Mesenchymal stem cell (in vitro differentiated cells and primary cell): Measurements from ENCODE around the gene C17orf107.

ENCODE experiments used
- DNase-seq: peaks from one replicate; pipeline ENCODE4 v3.0.0-alpha.2; 2013
- H2AFZ ChIP-seq: one replicate; pipeline ENCODE4 v1.6.1; 2013; ENCODE audit warnings: low read depth, mild to moderate bottlenecking, control low read depth, inconsistent platforms, low read length, moderate library complexity
- H2AK5ac ChIP-seq: 2 replicates; pipeline ENCODE4 v1.6.1; 2013; ENCODE audit warnings: low read length, moderate library complexity, mild to moderate bottlenecking, inconsistent platforms; ENCODE audit not compliant: severe bottlenecking
- H2BK120ac ChIP-seq: one replicate; pipeline ENCODE4 v1.6.1; 2013; ENCODE audit warnings: low read depth, mild to moderate bottlenecking, inconsistent platforms, low read length, moderate library complexity
- H2BK12ac ChIP-seq, 2 experiments: one replicate each; pipeline ENCODE4 v1.6.1; 2013; ENCODE audit warnings: inconsistent platforms in 2 of 2, low read length in 2 of 2, mild to moderate bottlenecking in 2 of 2, moderate library complexity in 2 of 2, control low read depth in 1 of 2
- H2BK15ac ChIP-seq: one replicate; pipeline ENCODE4 v1.6.1; 2013; ENCODE audit warnings: mild to moderate bottlenecking, low read depth, inconsistent platforms; ENCODE audit not compliant: poor library complexity, severe bottlenecking
- H2BK5ac ChIP-seq: 2 replicates; pipeline ENCODE4 v1.6.1; 2013; ENCODE audit warnings: low read depth, mild to moderate bottlenecking, low read length, control low read depth, inconsistent platforms; ENCODE audit not compliant: poor library complexity, severe bottlenecking
- H3K14ac ChIP-seq, 2 experiments: one replicate each; pipeline ENCODE4 v1.6.1; 2013; ENCODE audit warnings: inconsistent platforms in 2 of 2, low read length in 2 of 2, control low read depth in 1 of 2, mild to moderate bottlenecking in 1 of 2, moderate library complexity in 1 of 2
- H3K18ac ChIP-seq, 2 experiments: one replicate each; pipeline ENCODE4 v1.6.1; 2013; ENCODE audit warnings: inconsistent platforms in 2 of 2, low read length in 2 of 2, control low read depth in 1 of 2, low read depth in 1 of 2, mild to moderate bottlenecking in 1 of 2
- H3K23ac ChIP-seq, 2 experiments: one replicate each; pipeline ENCODE4 v1.6.1; 2013; ENCODE audit warnings: inconsistent platforms in 2 of 2, low read length in 2 of 2, mild to moderate bottlenecking in 2 of 2, moderate library complexity in 2 of 2, control low read depth in 1 of 2
- H3K27ac ChIP-seq: 2 replicates; pipeline ENCODE4 v1.5.1; 2013; ENCODE audit warnings: mild to moderate bottlenecking, moderate library complexity, low read length, control low read depth, inconsistent platforms; ENCODE audit not compliant: poor library complexity, severe bottlenecking
- H3K27me3 ChIP-seq, 2 experiments: 2 replicates each; pipeline versions ENCODE4 v1.6.1 to v1.7.0; 2013; ENCODE audit warnings: low read length in 2 of 2, mild to moderate bottlenecking in 2 of 2, moderate library complexity in 2 of 2, control low read depth in 1 of 2, inconsistent platforms in 1 of 2; ENCODE audit not compliant: control insufficient read depth in 1 of 2, insufficient read depth in 1 of 2
- H3K36me3 ChIP-seq, 2 experiments: 2 replicates each; pipeline versions ENCODE4 v1.6.1 to v1.7.0; 2013; ENCODE audit warnings: low read length in 2 of 2, control low read depth in 1 of 2, inconsistent platforms in 1 of 2, low read depth in 1 of 2, mild to moderate bottlenecking in 1 of 2; ENCODE audit not compliant: insufficient read depth in 2 of 2, control insufficient read depth in 1 of 2
- H3K4ac ChIP-seq, 2 experiments: one replicate each; pipeline ENCODE4 v1.6.1; 2013; ENCODE audit warnings: inconsistent platforms in 2 of 2, low read length in 2 of 2, mild to moderate bottlenecking in 2 of 2, moderate library complexity in 2 of 2, control low read depth in 1 of 2, low read depth in 1 of 2
- H3K4me1 ChIP-seq: 2 replicates; pipeline ENCODE4 v1.6.1; 2013; ENCODE audit warnings: low read depth, low read length, control low read depth; ENCODE audit not compliant: control insufficient read depth, insufficient read depth
- H3K4me2 ChIP-seq: 2 replicates; pipeline ENCODE4 v1.6.1; 2013; ENCODE audit warnings: low read length, mild to moderate bottlenecking, inconsistent platforms; ENCODE audit not compliant: poor library complexity, severe bottlenecking
- H3K4me3 ChIP-seq, 2 experiments: 2 replicates each; pipeline versions ENCODE4 v1.5.1 to v1.7.0; 2013; ENCODE audit warnings: low read length in 2 of 2, mild to moderate bottlenecking in 2 of 2, control low read depth in 1 of 2, low read depth in 1 of 2; ENCODE audit not compliant: insufficient read depth in 1 of 2
- H3K79me1 ChIP-seq: replicated peaks from 2 replicates; pipeline ENCODE4 v1.6.1; 2013; ENCODE audit warnings: mild to moderate bottlenecking, control low read depth, low read length, inconsistent platforms; ENCODE audit not compliant: poor library complexity, severe bottlenecking
- H3K9ac ChIP-seq: 2 replicates; pipeline ENCODE4 v1.7.0; 2013; ENCODE audit warnings: mild to moderate bottlenecking, low read length, moderate library complexity
- H3K9me3 ChIP-seq: 2 replicates; pipeline ENCODE4 v1.7.0; 2013; ENCODE audit warnings: mild to moderate bottlenecking, low read length; ENCODE audit not compliant: control insufficient read depth
- H4K8ac ChIP-seq: one replicate; pipeline ENCODE4 v1.6.1; 2013; ENCODE audit warnings: inconsistent platforms, mild to moderate bottlenecking, low read length, moderate library complexity
- H4K91ac ChIP-seq: one replicate; pipeline ENCODE4 v1.6.1; 2013; ENCODE audit warnings: mild to moderate bottlenecking, low read length, inconsistent platforms
- WGBS: methylation state at CpG from one replicate; pipeline ENCODE4 v1.1.7; 2013; ENCODE audit warnings: mixed read lengths; 5-methylcytosine and 5-hydroxymethylcytosine counted together

The C17orf107 gene

GRCh38 chr17:4938069-4938491 is 38.7 kb downstream of the C17orf107 start:
- H2AK5ac ChIP-seq, result peak overlapping the region; percentile 47
- H3K27ac ChIP-seq, result no peak overlapping the region
- no peak overlapping the region for H3K4me3 ChIP-seq
- H4K91ac ChIP-seq, result peak overlapping the region; percentile 53
- H2BK12ac ChIP-seq, result no peak overlapping the region
- no peak overlapping the region for H3K18ac ChIP-seq
- H4K8ac ChIP-seq, result peak overlapping the region; percentile 69
- H3K14ac ChIP-seq, result no peak overlapping the region
- H3K4ac ChIP-seq, result no peak overlapping the region
- no peak overlapping the region for H2BK15ac ChIP-seq
- 94% methylated on average over 7 of the region's 11 CpGs for WGBS
- no peak overlapping the region for H2AFZ ChIP-seq
- H3K4me1 ChIP-seq, result peaks cover 35% of the 10 kb centered on the region
- H3K79me1 ChIP-seq, result peaks cover 28% of the 10 kb centered on the region
- H3K9ac ChIP-seq, result peak overlapping the region; percentile 97
- peak overlapping the region; percentile 14 for H3K4me2 ChIP-seq
- H3K27me3 ChIP-seq, result no peaks in the 10 kb centered on the region
- no peak for DNase-seq
- peaks cover 47 to 50% of the 10 kb centered on the region in 2 experiments for H3K36me3 ChIP-seq
- no peak overlapping the region for H2BK5ac ChIP-seq
- no peaks in the 10 kb centered on the region for H3K9me3 ChIP-seq
- H3K23ac ChIP-seq, result no peak overlapping the region
- H2BK120ac ChIP-seq, result no peak overlapping the region

DNA sequence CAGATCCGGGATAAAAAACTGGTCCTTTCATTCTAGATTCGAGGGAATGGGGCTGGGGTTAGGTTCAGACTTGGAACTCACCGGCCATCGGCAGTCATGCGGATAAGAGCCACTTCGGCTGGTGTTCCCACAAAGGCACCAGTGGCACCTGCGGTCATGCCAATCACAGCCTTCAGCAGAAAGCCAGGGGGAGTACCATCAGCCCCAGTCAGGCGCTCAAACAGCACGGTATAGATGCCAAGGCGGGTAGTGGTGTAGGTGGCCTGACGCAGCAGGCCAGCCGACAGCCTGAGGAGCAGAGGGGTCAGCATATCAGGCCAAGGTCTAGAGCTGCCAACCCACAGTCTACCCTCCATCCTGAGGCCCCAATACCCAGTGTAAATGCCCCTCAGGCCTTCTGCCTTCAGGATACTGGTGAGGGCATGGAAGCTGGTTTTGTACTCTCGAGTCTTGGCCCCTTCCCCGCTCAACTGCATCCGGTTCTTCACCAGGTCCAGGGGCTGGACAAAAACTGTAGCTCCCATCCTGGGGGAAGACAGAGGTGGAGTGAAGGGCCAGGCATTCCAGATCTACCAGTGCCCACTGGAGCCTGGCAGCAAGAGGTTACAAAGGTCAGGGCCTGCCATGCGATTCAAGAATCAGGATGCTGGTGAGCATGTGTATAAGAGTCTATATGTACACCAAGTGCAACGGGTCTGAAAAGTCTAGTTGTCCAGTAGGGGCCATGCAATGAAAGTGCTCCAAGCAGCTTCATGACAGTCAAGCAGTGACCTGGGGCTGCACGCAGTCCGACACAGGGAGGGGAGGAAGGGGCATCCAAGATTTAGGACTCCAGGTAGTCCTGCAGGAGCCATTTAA is 39.6 kb downstream of the C17orf107 start:
- peak overlapping the region in 1 of 2 experiments; percentile 77 for H3K23ac ChIP-seq
- 76% methylated on average over 19 of the region's 19 CpGs for WGBS
- no peak overlapping the region for H2AFZ ChIP-seq
- H2BK120ac ChIP-seq, result no peak overlapping the region
- peak overlapping the region; percentile 81 to 95 for H3K4ac ChIP-seq
- peak overlapping the region; percentile 97 for H3K9ac ChIP-seq
- peak overlapping the region; percentile 13 for H2AK5ac ChIP-seq
- H3K4me2 ChIP-seq, result peak overlapping the region; percentile 58
- H3K27me3 ChIP-seq, result no peaks in the 10 kb centered on the region
- peak overlapping the region; percentile 19 to 89 for H3K14ac ChIP-seq
- H2BK12ac ChIP-seq, result no peak overlapping the region
- H2BK5ac ChIP-seq, result no peak overlapping the region
- DNase-seq, result peak; percentile 46
- peaks cover 33% of the 10 kb centered on the region for H3K4me1 ChIP-seq
- peak overlapping the region; percentile 88 to 90 for H3K18ac ChIP-seq
- peak overlapping the region; percentile 90 for H4K8ac ChIP-seq
- peak overlapping the region; percentile 78 to 98 for H3K4me3 ChIP-seq
- H3K79me1 ChIP-seq, result peaks cover 25% of the 10 kb centered on the region
- H3K9me3 ChIP-seq, result no peaks in the 10 kb centered on the region
- H4K91ac ChIP-seq, result peak overlapping the region; percentile 43
- peaks cover 54 to 56% of the 10 kb centered on the region in 2 experiments for H3K36me3 ChIP-seq
- H2BK15ac ChIP-seq, result no peak overlapping the region
- H3K27ac ChIP-seq, result peak overlapping the region; percentile 93

DNA sequence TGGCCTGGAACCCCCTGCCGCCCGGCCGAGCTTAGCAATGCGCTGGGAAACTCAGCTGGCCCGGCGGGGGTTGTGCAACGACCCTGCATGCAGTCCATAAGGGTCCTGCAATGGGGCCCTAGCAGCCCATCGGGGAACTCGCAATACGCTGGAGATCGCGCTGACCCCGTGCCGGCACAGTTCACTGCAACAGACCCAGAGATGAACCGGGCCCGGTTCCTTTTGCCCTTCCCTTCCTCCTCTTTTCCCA is 40.1 kb downstream of the C17orf107 start:
- H3K9ac ChIP-seq, result peak overlapping the region; percentile 97
- H3K36me3 ChIP-seq, result peaks cover 56 to 61% of the 10 kb centered on the region in 2 experiments
- peak overlapping the region; percentile 65 for H2BK120ac ChIP-seq
- H3K4ac ChIP-seq, result peak overlapping the region; percentile 81 to 95
- peak overlapping the region; percentile 58 for H3K4me2 ChIP-seq
- peak overlapping the region; percentile 19 to 89 for H3K14ac ChIP-seq
- H2AK5ac ChIP-seq, result no peak overlapping the region
- H2BK5ac ChIP-seq, result peak overlapping the region; percentile 39
- H3K9me3 ChIP-seq, result no peaks in the 10 kb centered on the region
- no peaks in the 10 kb centered on the region for H3K27me3 ChIP-seq
- peak overlapping the region; percentile 57 for H2AFZ ChIP-seq
- peaks cover 29% of the 10 kb centered on the region for H3K4me1 ChIP-seq
- no peak for DNase-seq
- peak overlapping the region; percentile 90 for H4K8ac ChIP-seq
- H4K91ac ChIP-seq, result peak overlapping the region; percentile 43
- no peak overlapping the region for H2BK15ac ChIP-seq
- peak overlapping the region; percentile 93 for H3K27ac ChIP-seq
- WGBS, result under 1% methylated on average over 7 of the region's 16 CpGs
- peak overlapping the region; percentile 78 to 98 for H3K4me3 ChIP-seq
- no peak overlapping the region for H2BK12ac ChIP-seq
- H3K23ac ChIP-seq, result peak overlapping the region in 1 of 2 experiments; percentile 38
- peak overlapping the region; percentile 88 to 90 for H3K18ac ChIP-seq
- H3K79me1 ChIP-seq, result peaks cover 25% of the 10 kb centered on the region

DNA sequence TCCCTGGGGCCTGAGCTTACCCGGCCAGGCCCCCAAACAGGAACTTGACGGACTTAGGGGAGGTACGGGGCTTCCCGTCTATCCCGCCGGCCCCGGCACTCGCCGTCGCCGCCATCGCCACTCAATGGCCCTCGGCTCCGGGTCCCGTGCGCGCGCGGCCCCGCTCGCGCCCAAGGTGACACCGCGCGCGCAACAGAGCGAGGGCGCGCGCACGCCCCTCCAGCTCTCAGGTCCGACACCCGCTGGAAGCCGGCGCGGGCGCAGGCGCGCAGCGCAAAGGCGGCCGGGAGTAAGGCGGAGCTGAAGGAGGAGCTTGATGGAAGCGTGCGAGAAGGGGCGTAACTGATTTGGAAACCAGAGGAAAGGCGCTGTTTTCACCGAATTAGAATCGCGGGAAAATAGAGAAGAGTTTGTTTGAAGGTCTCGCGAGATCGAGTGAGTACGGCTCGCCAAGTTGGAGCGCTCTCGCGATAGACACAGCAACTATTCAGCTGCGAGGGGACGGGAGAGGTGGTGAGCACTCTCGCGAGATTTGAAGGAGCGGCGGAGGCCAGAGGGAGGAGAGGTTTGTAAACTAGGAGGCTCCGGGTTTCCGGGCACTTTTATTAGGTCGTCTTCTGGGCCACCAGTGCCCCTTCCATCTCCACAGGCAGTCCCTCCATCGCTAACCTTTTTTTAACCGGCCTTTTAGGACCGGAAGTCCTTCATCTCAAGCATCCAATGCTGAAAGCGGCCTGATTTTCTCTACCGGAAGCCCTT is 40.6 kb downstream of the C17orf107 start, which contains the start of the genes RNF167 and SLC25A11:
Gene RNF167, plus strand, starts transcription at position 473 of the 759 bp plus-strand sequence. CDS start 642 bp downstream, outside the sequence.
Gene SLC25A11, minus strand, starts transcription at position 251 of the 759 bp plus-strand sequence. Its CDS starts 136 bp downstream, at position 115.
- Histone ChIP-seq H2BK15ac (no peak within 1 kb of the TSS), H3K4me1 (peaks cover 32% of the 10 kb centered on the region), H3K4ac (peak within 1 kb of the TSS; percentile 95 to 96), H4K91ac (peak within 1 kb of the TSS; percentile 94), H3K4me3 (peak within 1 kb of the TSS; percentile 80 to 98), H2BK12ac (no peak within 1 kb of the TSS), H3K9me3 (no peaks in the 10 kb centered on the region), H3K18ac (peak within 1 kb of the TSS; percentile 88 to 90), H3K14ac (peak within 1 kb of the TSS; percentile 86 to 90), H2AFZ (peak within 1 kb of the TSS; percentile 57), H3K27me3 (no peaks in the 10 kb centered on the region), H2BK120ac (peak within 1 kb of the TSS; percentile 86), H3K23ac (peak within 1 kb of the TSS in 1 of 2 experiments; percentile 77), H3K4me2 (peak within 1 kb of the TSS; percentile 94), H3K9ac (peak within 1 kb of the TSS; percentile 97), H2BK5ac (peak within 1 kb of the TSS; percentile 67), H3K27ac (peak within 1 kb of the TSS; percentile 98), H2AK5ac (peak within 1 kb of the TSS; percentile 79), H4K8ac (peak within 1 kb of the TSS; percentile 95), H3K36me3 (peaks cover 61 to 66% of the 10 kb centered on the region in 2 experiments), H3K79me1 (peaks cover 25% of the 10 kb centered on the region)
- DNase-seq, result peak; percentile 100
- WGBS, result under 1% methylated on average over 68 of the region's 72 CpGs
